GM23338 (cell line): ENCODE data around the gene GNAI2.
A peak's percentile ranks its signal among the peaks of the same experiment; 100 is the strongest.

Experiments
- CREB1 ChIP-seq: fragments of 250-450 bp; sonication (Bioruptor Pico); IDR thresholded peaks from 2 replicates; pipeline ENCODE4 v1.5.0; 2020; ENCODE audit warnings: low read depth, mild to moderate bottlenecking, moderate library complexity
- EZH2 ChIP-seq: fragments of 200-600 bp; sonication (generic); IDR thresholded peaks from one replicate; pipeline ENCODE4 v1.8.0; 2017; ENCODE audit warnings: antibody characterized with exemption, mild to moderate bottlenecking, low read depth; ENCODE audit not compliant: unreplicated experiment
- EZH2phosphoT487 ChIP-seq: fragments of 200-600 bp; sonication (generic); IDR thresholded peaks from one replicate; pipeline ENCODE4 v1.8.1; 2018; ENCODE audit warnings: antibody characterized with exemption; ENCODE audit not compliant: unreplicated experiment
- JUNB ChIP-seq: IDR thresholded peaks from one replicate; pipeline ENCODE4 v1.6.1; 2016; ENCODE audit warnings: antibody characterized with exemption; ENCODE audit not compliant: unreplicated experiment
- NANOG ChIP-seq: IDR thresholded peaks from 2 replicates; pipeline ENCODE4 v1.6.1; 2016; ENCODE audit warnings: antibody characterized with exemption, borderline replicate concordance
- POLR2AphosphoS5 ChIP-seq: IDR thresholded peaks from 2 replicates; pipeline ENCODE4 v1.6.1; 2016; ENCODE audit warnings: antibody characterized with exemption, low read depth
- STAT1 ChIP-seq: IDR thresholded peaks from one replicate; pipeline ENCODE4 v1.6.1; 2016; ENCODE audit warnings: antibody characterized with exemption; ENCODE audit not compliant: unreplicated experiment
- ZNF114 ChIP-seq: fragments of 250-450 bp; sonication (Bioruptor Pico); IDR thresholded peaks from 2 replicates; pipeline ENCODE4 v1.5.0; 2020; ENCODE audit warnings: mild to moderate bottlenecking, moderate library complexity
- TF ChIP-seq, protein P1 (sequence below), 2 experiments: fragments of 200-600 bp in 1 of 2; sonication (generic) in 1 of 2; conservative IDR thresholded peaks; 2 replicates each; pipeline versions ENCODE4 v1.5.1 to v1.6.1; 2016 to 2017; ENCODE audit warnings: antibody characterized with exemption in 2 of 2, low read depth in 2 of 2, mild to moderate bottlenecking in 2 of 2, moderate library complexity in 1 of 2
- TF ChIP-seq, protein P2 (sequence below): IDR thresholded peaks from one replicate; pipeline ENCODE4 v1.6.1; 2018; ENCODE audit warnings: antibody characterized with exemption; ENCODE audit not compliant: unreplicated experiment

DNA sequence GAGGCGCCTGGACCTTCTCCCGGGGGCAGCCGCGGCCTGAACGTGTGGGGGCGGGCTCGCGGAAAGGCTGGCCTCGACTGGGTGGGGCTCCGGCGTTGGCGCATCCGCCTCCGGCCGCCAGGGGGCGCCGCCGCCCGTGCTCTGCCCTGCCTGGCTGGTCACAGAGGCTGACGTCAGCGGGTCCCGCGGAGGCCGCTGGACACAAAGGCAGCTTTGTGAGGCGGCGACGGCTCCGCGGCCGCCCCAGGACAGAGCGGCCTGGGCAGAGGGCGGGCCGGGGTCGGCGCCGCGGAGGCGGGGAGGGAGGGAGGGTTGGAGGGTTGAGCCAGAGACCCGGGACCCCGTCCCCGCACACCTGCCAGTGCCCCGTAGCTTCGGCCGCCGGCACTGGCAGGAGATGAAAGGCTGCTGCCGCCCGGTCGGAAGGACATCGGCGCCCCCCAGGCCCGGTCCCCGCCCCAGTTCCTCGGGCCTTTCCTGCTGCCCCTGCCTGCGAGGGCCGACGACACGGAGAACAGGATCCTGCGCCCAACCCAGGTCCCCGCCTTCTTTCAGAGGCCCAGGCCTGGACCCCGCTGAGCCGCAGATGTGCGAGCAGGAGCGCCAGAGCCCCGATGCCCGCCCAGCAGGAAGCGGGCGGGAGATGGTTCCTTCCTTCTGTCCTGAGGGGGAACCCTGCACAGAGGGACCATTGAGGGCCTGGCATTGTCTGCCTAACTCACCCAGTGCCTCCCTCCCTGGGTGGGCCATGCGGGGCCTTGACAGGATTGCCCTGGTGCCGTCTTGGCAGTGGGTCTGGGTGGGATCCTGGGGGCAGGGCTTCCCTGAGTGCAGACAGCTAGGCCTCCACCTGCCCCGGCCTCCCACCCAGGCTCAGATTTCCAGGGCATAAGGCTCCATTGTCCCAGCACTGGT lies 24.3 kb downstream of the GNAI2 start:
- TF ChIP-seq, protein P1, sequence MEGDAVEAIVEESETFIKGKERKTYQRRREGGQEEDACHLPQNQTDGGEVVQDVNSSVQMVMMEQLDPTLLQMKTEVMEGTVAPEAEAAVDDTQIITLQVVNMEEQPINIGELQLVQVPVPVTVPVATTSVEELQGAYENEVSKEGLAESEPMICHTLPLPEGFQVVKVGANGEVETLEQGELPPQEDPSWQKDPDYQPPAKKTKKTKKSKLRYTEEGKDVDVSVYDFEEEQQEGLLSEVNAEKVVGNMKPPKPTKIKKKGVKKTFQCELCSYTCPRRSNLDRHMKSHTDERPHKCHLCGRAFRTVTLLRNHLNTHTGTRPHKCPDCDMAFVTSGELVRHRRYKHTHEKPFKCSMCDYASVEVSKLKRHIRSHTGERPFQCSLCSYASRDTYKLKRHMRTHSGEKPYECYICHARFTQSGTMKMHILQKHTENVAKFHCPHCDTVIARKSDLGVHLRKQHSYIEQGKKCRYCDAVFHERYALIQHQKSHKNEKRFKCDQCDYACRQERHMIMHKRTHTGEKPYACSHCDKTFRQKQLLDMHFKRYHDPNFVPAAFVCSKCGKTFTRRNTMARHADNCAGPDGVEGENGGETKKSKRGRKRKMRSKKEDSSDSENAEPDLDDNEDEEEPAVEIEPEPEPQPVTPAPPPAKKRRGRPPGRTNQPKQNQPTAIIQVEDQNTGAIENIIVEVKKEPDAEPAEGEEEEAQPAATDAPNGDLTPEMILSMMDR (conservative IDR thresholded peaks at IDR 0.05; ENCODE audit: low read depth in 2 of 2), result peak; percentile 71 to 99
- TF ChIP-seq EZH2 (no peak), POLR2AphosphoS5 (peak; percentile 61; the same call in 1 of the 2 replicates), JUNB (no peak), EZH2phosphoT487 (no peak), NANOG (no peak), ZNF114 (CRISPR knock-in tag) (no peak), CREB1 (peak; percentile 91), STAT1 (no peak)
- TF ChIP-seq, protein P2, sequence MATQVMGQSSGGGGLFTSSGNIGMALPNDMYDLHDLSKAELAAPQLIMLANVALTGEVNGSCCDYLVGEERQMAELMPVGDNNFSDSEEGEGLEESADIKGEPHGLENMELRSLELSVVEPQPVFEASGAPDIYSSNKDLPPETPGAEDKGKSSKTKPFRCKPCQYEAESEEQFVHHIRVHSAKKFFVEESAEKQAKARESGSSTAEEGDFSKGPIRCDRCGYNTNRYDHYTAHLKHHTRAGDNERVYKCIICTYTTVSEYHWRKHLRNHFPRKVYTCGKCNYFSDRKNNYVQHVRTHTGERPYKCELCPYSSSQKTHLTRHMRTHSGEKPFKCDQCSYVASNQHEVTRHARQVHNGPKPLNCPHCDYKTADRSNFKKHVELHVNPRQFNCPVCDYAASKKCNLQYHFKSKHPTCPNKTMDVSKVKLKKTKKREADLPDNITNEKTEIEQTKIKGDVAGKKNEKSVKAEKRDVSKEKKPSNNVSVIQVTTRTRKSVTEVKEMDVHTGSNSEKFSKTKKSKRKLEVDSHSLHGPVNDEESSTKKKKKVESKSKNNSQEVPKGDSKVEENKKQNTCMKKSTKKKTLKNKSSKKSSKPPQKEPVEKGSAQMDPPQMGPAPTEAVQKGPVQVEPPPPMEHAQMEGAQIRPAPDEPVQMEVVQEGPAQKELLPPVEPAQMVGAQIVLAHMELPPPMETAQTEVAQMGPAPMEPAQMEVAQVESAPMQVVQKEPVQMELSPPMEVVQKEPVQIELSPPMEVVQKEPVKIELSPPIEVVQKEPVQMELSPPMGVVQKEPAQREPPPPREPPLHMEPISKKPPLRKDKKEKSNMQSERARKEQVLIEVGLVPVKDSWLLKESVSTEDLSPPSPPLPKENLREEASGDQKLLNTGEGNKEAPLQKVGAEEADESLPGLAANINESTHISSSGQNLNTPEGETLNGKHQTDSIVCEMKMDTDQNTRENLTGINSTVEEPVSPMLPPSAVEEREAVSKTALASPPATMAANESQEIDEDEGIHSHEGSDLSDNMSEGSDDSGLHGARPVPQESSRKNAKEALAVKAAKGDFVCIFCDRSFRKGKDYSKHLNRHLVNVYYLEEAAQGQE, result peak; percentile 10
